Liver (tissue), 9 donors: ENCODE data around the gene SLC39A6. TPM values are rescaled to one million over a fixed set of nuclear protein-coding genes. Genes with fewer than 3 reads are reported as not detected.

Source experiments
- DNase-seq: peaks from one replicate; pipeline ENCODE4 v3.0.0-alpha.2; 2017; ENCODE audit warnings: low spot score
- H3K27ac ChIP-seq, 2 donors: one replicate each; pipeline ENCODE4 v1.7.0; 2013; ENCODE audit warnings: inconsistent platforms in 2 of 2, low read length in 2 of 2, control low read depth in 1 of 2, low read depth in 1 of 2, mild to moderate bottlenecking in 1 of 2
- H3K27me3 ChIP-seq, 4 donors: one replicate each; pipeline versions ENCODE4 v1.6.1 to v1.7.0; 2013; ENCODE audit warnings: low read length in 3 of 4, inconsistent platforms in 1 of 4, mild to moderate bottlenecking in 1 of 4, moderate library complexity in 1 of 4; ENCODE audit not compliant: control insufficient read depth in 4 of 4, insufficient read depth in 4 of 4
- H3K36me3 ChIP-seq, 4 donors: one replicate each; pipeline versions ENCODE4 v1.6.1 to v1.7.0; 2013; ENCODE audit warnings: low read length in 3 of 4, mild to moderate bottlenecking in 3 of 4, low read depth in 1 of 4, moderate library complexity in 1 of 4; ENCODE audit not compliant: control insufficient read depth in 4 of 4, insufficient read depth in 3 of 4
- H3K4me1 ChIP-seq, 4 donors: one replicate each; pipeline versions ENCODE4 v1.6.1 to v1.7.0; 2013; ENCODE audit warnings: low read length in 3 of 4, mild to moderate bottlenecking in 3 of 4, moderate library complexity in 1 of 4; ENCODE audit not compliant: control insufficient read depth in 4 of 4, insufficient read depth in 4 of 4
- H3K4me3 ChIP-seq, 3 donors: one replicate each; pipeline versions ENCODE4 v1.6.1 to v1.7.0; 2013; ENCODE audit warnings: low read length in 3 of 3, control low read depth in 1 of 3, low read depth in 1 of 3, mild to moderate bottlenecking in 1 of 3
- H3K9ac ChIP-seq, 2 donors: one replicate each; pipeline ENCODE4 v1.7.0; 2013; ENCODE audit warnings: low read length in 2 of 2, mild to moderate bottlenecking in 2 of 2, moderate library complexity in 2 of 2, control low read depth in 1 of 2, low read depth in 1 of 2
- H3K9me3 ChIP-seq, 4 donors: one replicate each; pipeline versions ENCODE4 v1.6.1 to v1.7.0; 2013; ENCODE audit warnings: low read length in 3 of 4; ENCODE audit not compliant: control insufficient read depth in 4 of 4
- EGR1 ChIP-seq, 2 donors: IDR thresholded peaks; 2 replicates each; pipeline ENCODE4 v1.6.1; 2016 to 2018; ENCODE audit warnings: antibody characterized with exemption in 2 of 2, low read depth in 2 of 2
- FOXA1 ChIP-seq: IDR thresholded peaks from 2 replicates; pipeline ENCODE4 v1.6.1; 2016; ENCODE audit warnings: antibody characterized with exemption
- FOXA2 ChIP-seq: IDR thresholded peaks from 2 replicates; pipeline ENCODE4 v1.6.1; 2016; ENCODE audit warnings: antibody characterized with exemption
- GABPA ChIP-seq, 2 donors: IDR thresholded peaks in 1 of 2; conservative IDR thresholded peaks in 1 of 2; 2 replicates each; pipeline ENCODE4 v1.6.1; 2016; ENCODE audit warnings: antibody characterized with exemption in 2 of 2, mild to moderate bottlenecking in 1 of 2, moderate library complexity in 1 of 2
- HNF4A ChIP-seq, 2 donors: conservative IDR thresholded peaks; 2 replicates each; pipeline ENCODE4 v1.6.1; 2016; ENCODE audit warnings: antibody characterized with exemption in 2 of 2, mild to moderate bottlenecking in 2 of 2
- HNF4G ChIP-seq: IDR thresholded peaks from 2 replicates; pipeline ENCODE4 v1.6.1; 2016; ENCODE audit warnings: antibody characterized with exemption
- JUND ChIP-seq, 2 donors: IDR thresholded peaks; 2 replicates each; pipeline ENCODE4 v1.6.1; 2016; ENCODE audit warnings: antibody characterized with exemption in 2 of 2
- MAX ChIP-seq: IDR thresholded peaks from 2 replicates; pipeline ENCODE4 v1.6.1; 2016; ENCODE audit warnings: antibody characterized with exemption
- RAD21 ChIP-seq, 2 donors: IDR thresholded peaks; 2 replicates each; pipeline ENCODE4 v1.6.1; 2016; ENCODE audit warnings: antibody characterized with exemption in 2 of 2, mild to moderate bottlenecking in 2 of 2
- RXRA ChIP-seq, 2 donors: IDR thresholded peaks; 2 replicates each; pipeline ENCODE4 v1.6.1; 2017 to 2018; ENCODE audit warnings: antibody characterized with exemption in 2 of 2, mild to moderate bottlenecking in 1 of 2
- TAF1 ChIP-seq: conservative IDR thresholded peaks from 2 replicates; pipeline ENCODE4 v1.6.1; 2016; ENCODE audit warnings: antibody characterized with exemption, mild to moderate bottlenecking
- YY1 ChIP-seq: IDR thresholded peaks from 2 replicates; pipeline ENCODE4 v1.6.1; 2016; ENCODE audit warnings: antibody characterized with exemption, mild to moderate bottlenecking
- WGBS: extraction: QIAGEN DNeasy Blood & Tissue Kit; methylation state at CpG from one replicate; pipeline ENCODE4 v1.1.7; 2013; 5-methylcytosine and 5-hydroxymethylcytosine counted together
- polyA plus RNA-seq, 2 donors: library from polyadenylated mRNA; stranded (reverse) in 1 of 2; unstranded in 1 of 2; fragments of 200-250 nt in 1 of 2; fragments of >200 nt in 1 of 2; fragmentation: Nextera tagmentation in 1 of 2; extraction: Ambion mirVana in 1 of 2; gene quantifications; one replicate each; pipeline versions ENCODE4 v1.2.1 to v1.2.3, GENCODE V29; 2013 to 2015
- total RNA-seq, 2 donors: library from RNA; depleted of rRNA; stranded (reverse); fragments of >200 nt; gene quantifications; one replicate each; pipeline ENCODE4 v1.2.3, GENCODE V29; 2014
- TF ChIP-seq, protein P1 (sequence below): IDR thresholded peaks from 2 replicates; pipeline ENCODE4 v1.6.1; 2016; ENCODE audit warnings: antibody characterized with exemption, mild to moderate bottlenecking
- TF ChIP-seq, protein P2 (sequence below): fragments of 150-350 bp; IDR thresholded peaks from 2 replicates; pipeline ENCODE4 v1.5.1; 2017; ENCODE audit warnings: improper control_type of control experiment, low read depth, low read length; ENCODE audit not compliant: missing input control
- donor health status: healthy.
- donor health status: healthy.
- donor health status: healthy.
- donor health status: healthy.
- donor health status: healthy.

SLC39A6 gene
- total and polyA plus RNA-seq, 4 donors: 4.6 to 16.6 (median 8.3) TPM

- peaks cover 8 to 52% (median 30%) of the 10 kb centered on the region in 4 donors for H3K4me1 ChIP-seq
- H3K9me3 ChIP-seq: no peaks in the 10 kb centered on the region
- H3K36me3 ChIP-seq: peaks cover 0 to 30% (median 9%) of the 10 kb centered on the region in 4 donors
- H3K9ac ChIP-seq: peak overlapping the region; percentile 55 to 80
- H3K27me3 ChIP-seq: no peaks in the 10 kb centered on the region
- peak overlapping the region in 2 of 3 donors; percentile 5 to 34 for H3K4me3 ChIP-seq
- H3K27ac ChIP-seq: peak overlapping the region; percentile 73 to 85
- DNase-seq: no peak
- TF ChIP-seq FOXA1 (no peak), HNF4A (conservative IDR thresholded peaks at IDR 0.05) (peak; percentile 19 to 30), TAF1 (no peak), YY1 (peak; percentile 17), RXRA (IDR thresholded peaks at IDR 0.05) (peak; percentile 6 to 14)
- TF ChIP-seq, protein P1, sequence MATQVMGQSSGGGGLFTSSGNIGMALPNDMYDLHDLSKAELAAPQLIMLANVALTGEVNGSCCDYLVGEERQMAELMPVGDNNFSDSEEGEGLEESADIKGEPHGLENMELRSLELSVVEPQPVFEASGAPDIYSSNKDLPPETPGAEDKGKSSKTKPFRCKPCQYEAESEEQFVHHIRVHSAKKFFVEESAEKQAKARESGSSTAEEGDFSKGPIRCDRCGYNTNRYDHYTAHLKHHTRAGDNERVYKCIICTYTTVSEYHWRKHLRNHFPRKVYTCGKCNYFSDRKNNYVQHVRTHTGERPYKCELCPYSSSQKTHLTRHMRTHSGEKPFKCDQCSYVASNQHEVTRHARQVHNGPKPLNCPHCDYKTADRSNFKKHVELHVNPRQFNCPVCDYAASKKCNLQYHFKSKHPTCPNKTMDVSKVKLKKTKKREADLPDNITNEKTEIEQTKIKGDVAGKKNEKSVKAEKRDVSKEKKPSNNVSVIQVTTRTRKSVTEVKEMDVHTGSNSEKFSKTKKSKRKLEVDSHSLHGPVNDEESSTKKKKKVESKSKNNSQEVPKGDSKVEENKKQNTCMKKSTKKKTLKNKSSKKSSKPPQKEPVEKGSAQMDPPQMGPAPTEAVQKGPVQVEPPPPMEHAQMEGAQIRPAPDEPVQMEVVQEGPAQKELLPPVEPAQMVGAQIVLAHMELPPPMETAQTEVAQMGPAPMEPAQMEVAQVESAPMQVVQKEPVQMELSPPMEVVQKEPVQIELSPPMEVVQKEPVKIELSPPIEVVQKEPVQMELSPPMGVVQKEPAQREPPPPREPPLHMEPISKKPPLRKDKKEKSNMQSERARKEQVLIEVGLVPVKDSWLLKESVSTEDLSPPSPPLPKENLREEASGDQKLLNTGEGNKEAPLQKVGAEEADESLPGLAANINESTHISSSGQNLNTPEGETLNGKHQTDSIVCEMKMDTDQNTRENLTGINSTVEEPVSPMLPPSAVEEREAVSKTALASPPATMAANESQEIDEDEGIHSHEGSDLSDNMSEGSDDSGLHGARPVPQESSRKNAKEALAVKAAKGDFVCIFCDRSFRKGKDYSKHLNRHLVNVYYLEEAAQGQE: peak; percentile 47
- TF ChIP-seq, protein P2, sequence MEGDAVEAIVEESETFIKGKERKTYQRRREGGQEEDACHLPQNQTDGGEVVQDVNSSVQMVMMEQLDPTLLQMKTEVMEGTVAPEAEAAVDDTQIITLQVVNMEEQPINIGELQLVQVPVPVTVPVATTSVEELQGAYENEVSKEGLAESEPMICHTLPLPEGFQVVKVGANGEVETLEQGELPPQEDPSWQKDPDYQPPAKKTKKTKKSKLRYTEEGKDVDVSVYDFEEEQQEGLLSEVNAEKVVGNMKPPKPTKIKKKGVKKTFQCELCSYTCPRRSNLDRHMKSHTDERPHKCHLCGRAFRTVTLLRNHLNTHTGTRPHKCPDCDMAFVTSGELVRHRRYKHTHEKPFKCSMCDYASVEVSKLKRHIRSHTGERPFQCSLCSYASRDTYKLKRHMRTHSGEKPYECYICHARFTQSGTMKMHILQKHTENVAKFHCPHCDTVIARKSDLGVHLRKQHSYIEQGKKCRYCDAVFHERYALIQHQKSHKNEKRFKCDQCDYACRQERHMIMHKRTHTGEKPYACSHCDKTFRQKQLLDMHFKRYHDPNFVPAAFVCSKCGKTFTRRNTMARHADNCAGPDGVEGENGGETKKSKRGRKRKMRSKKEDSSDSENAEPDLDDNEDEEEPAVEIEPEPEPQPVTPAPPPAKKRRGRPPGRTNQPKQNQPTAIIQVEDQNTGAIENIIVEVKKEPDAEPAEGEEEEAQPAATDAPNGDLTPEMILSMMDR: no peak
- WGBS: 39% methylated on average over 7 of the region's 7 CpGs
These were observed 27.0 kb upstream of the SLC39A6 start for GRCh38 chr18:36155851-36156757.

GRCh38 chr18:36153771-36154170 lies 24.6 kb upstream of the SLC39A6 start:
- TF ChIP-seq MAX: no peak
- TF ChIP-seq TAF1: no peak
- TF ChIP-seq YY1: peak; percentile 25
- TF ChIP-seq RXRA (IDR thresholded peaks at IDR 0.05): no peak
- TF ChIP-seq HNF4A (conservative IDR thresholded peaks at IDR 0.05): peak in 1 of 2 donors; percentile 24

DNA sequence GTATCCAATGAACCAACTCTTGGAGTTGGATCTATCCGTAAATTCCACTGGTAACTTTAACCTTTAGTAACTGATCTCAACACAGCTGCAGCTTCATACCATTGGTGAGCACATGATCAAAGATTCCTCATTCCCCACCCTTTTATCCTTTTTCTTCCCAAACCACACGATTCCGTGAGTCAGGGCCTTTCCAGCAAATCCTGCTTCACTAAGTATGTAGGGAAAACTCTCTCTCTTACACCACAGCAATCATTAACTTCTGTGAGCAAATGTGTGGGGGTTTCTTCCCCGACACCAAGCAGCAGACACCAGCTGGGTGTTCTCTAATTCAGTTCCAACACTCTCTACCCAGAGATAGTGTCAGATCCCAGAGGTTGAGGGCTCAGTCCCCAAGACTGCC lies 24.1 kb upstream of the SLC39A6 start:
- Histone ChIP-seq H3K9ac (peak overlapping the region in 1 of 2 donors; percentile 5), H3K27ac (peak overlapping the region; percentile 61 to 72), H3K36me3 (peaks cover 5 to 37% (median 19%) of the 10 kb centered on the region in 4 donors), H3K9me3 (no peaks in the 10 kb centered on the region), H3K4me3 (no peak overlapping the region), H3K27me3 (no peaks in the 10 kb centered on the region), H3K4me1 (peaks cover 8 to 30% (median 18%) of the 10 kb centered on the region in 4 donors)
- WGBS: 38% methylated on average over 4 of the region's 4 CpGs
- no peak for DNase-seq
- TF ChIP-seq HNF4G (no peak), FOXA2 (no peak), RAD21 (IDR thresholded peaks at IDR 0.05) (peak; percentile 28 to 39), GABPA (IDR thresholded peaks at IDR 0.05 in 1 of 2, conservative IDR thresholded peaks at IDR 0.05 in 1 of 2) (no peak), MAX (no peak), YY1 (no peak), EGR1 (IDR thresholded peaks at IDR 0.05; ENCODE audit: low read depth in 2 of 2) (no peak), TAF1 (peak; percentile 64), JUND (IDR thresholded peaks at IDR 0.05) (peak in 1 of 2 donors; percentile 24), RXRA (IDR thresholded peaks at IDR 0.05) (peak; percentile 49 to 58)
- TF ChIP-seq, protein P1: peak; percentile 58

More at GRCh38 chr18:36153771-36154170, 24.6 kb upstream of the SLC39A6 start:
- 33% methylated on average over 2 of the region's 2 CpGs for WGBS
- Histone ChIP-seq H3K4me3 (no peak overlapping the region), H3K36me3 (peaks cover under 1 to 31% (median 16%) of the 10 kb centered on the region in 4 donors), H3K4me1 (peaks cover 8 to 35% (median 20%) of the 10 kb centered on the region in 4 donors), H3K9ac (peak overlapping the region in 1 of 2 donors; percentile 5), H3K27me3 (no peaks in the 10 kb centered on the region), H3K9me3 (no peaks in the 10 kb centered on the region), H3K27ac (peak overlapping the region; percentile 61 to 72)
- no peak for DNase-seq
